ENCODE measurements around the gene INMT.

Gene INMT

GRCh38 chr7:30738026-30738915 lies 13.7 kb upstream of the INMT start:
- no peak overlapping the region for H3K4me3 ChIP-seq (replicated peaks in 1 of 2; ENCODE audit: low read depth in 2 of 2, low read length in 2 of 2)
- DNase-seq (ENCODE audit: low read depth in 2 of 2) = no peak
- no peak for TF ChIP-seq CTCF (IDR thresholded peaks at IDR 0.05; ENCODE audit: low read depth, low read length)

GRCh38 chr7:30739691-30740090 lies 12.2 kb upstream of the INMT start:
- TF ChIP-seq CTCF (IDR thresholded peaks at IDR 0.05; ENCODE audit: low read depth, low read length) = no peak
- no peak overlapping the region for H3K4me3 ChIP-seq (replicated peaks in 1 of 2; ENCODE audit: low read depth in 2 of 2, low read length in 2 of 2)
- DNase-seq (ENCODE audit: low read depth in 2 of 2) = no peak

GRCh38 chr7:30740417-30741181 lies 11.3 kb upstream of the INMT start:
- peak; percentile 99 for TF ChIP-seq CTCF (IDR thresholded peaks at IDR 0.05; ENCODE audit: low read depth, low read length)
- DNase-seq (ENCODE audit: low read depth in 2 of 2) = peak; percentile 66 to 79
- no peak overlapping the region for H3K4me3 ChIP-seq (replicated peaks in 1 of 2; ENCODE audit: low read depth in 2 of 2, low read length in 2 of 2)

GRCh38 chr7:30741289-30741688 lies 10.6 kb upstream of the INMT start:
- TF ChIP-seq CTCF (IDR thresholded peaks at IDR 0.05; ENCODE audit: low read depth, low read length) = no peak
- DNase-seq (ENCODE audit: low read depth in 2 of 2) = no peak
- H3K4me3 ChIP-seq (replicated peaks in 1 of 2; ENCODE audit: low read depth in 2 of 2, low read length in 2 of 2) = no peak overlapping the region

- TF ChIP-seq CTCF (IDR thresholded peaks at IDR 0.05; ENCODE audit: low read depth, low read length) = peak; percentile 37
- DNase-seq (ENCODE audit: low read depth in 2 of 2) = peak; percentile 53 to 77
- no peak overlapping the region for H3K4me3 ChIP-seq (replicated peaks in 1 of 2; ENCODE audit: low read depth in 2 of 2, low read length in 2 of 2)
These were observed 8.4 kb upstream of the INMT start for GRCh38 chr7:30743371-30744074.

GRCh38 chr7:30744075-30744417 lies 7.9 kb upstream of the INMT start:
- TF ChIP-seq CTCF (IDR thresholded peaks at IDR 0.05; ENCODE audit: low read depth, low read length) = no peak
- DNase-seq (ENCODE audit: low read depth in 2 of 2) = no peak
- H3K4me3 ChIP-seq (replicated peaks in 1 of 2; ENCODE audit: low read depth in 2 of 2, low read length in 2 of 2) = no peak overlapping the region

All from cardiac fibroblast (primary cell).